GM21576 (cell line): ENCODE data around the gene RASA3.
A peak's percentile ranks its signal among the peaks of the same experiment; 100 is the strongest.

ENCODE experiments used
- ATAC-seq: cut with Tn5 transposase; IDR thresholded peaks from one replicate; pipeline ENCODE4 v1.9.1; 2021; ENCODE audit warnings: mild to moderate bottlenecking, moderate library complexity; ENCODE audit not compliant: unreplicated experiment

Gene RASA3

DNA sequence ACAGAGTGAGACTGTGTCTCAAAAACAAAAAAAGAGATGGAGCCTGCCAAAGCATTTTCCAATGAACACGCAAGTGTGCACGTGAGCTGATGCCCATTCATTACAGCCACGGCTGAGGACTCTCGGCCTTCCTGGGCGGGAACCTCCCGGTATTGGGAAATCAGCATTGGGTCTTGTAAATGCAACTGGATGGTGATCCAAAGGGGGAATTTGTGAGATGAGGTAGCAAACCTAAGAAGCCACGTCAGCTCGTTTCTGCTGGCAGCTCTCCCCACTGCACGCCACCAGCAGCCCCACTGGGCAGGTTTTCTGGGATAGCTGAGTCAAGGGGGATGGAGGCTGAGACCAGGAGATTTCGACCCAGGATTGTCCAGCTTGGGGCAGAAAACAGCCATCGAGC, 170.0 kb downstream of the RASA3 start:
- no peak for ATAC-seq

DNA sequence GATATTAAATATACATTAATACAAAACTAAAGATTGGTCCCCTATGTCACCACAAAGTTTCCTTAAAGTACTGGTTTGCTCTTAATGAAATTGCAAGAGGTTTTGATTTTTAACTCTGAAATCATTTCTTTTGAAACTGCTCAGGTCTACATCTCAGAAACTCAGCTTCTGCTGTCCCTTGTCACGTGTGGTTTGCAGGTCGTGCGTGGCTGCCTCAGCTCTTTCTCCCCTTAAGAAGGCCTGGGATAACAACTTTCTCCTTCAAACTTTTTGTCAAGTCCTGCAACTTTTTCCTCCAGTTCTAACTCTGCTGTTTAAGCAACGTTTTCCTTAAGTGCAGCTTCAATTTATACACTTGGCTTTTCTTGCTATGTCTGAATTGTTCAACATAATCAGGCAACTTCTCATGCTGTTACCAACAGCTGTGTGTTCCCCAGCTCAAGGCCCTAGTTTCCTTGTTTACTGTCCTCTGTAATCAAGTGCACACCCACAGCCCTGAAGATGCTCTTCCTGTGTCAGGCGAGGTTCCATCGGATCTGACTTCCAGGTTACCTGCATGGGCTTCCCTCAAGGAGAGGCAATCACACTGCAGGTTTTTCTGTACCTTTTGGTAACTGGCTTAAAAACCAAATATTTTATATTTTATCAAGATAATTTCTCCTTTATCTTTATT, 172.0 kb downstream of the RASA3 start:
- ATAC-seq: no peak

DNA sequence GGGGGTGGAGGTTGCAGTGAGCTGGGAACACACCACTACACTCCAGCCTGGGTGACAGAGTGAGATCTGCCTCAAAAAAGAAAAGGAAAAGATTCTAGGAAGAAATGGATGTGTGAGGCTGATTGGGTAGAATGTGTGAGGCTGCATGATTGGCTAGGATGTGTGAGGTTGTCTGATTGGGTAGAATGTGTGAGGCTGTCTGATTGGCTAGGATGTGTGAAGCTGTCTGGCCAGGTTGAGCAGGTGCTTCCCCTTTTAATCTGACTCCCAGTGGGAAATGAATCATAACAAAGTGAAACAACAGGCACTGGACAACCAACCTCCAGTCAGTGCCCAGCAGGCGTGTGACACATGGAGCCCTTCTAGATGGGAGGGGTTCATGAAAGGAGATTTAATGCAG, 173.2 kb downstream of the RASA3 start:
- ATAC-seq: no peak

DNA sequence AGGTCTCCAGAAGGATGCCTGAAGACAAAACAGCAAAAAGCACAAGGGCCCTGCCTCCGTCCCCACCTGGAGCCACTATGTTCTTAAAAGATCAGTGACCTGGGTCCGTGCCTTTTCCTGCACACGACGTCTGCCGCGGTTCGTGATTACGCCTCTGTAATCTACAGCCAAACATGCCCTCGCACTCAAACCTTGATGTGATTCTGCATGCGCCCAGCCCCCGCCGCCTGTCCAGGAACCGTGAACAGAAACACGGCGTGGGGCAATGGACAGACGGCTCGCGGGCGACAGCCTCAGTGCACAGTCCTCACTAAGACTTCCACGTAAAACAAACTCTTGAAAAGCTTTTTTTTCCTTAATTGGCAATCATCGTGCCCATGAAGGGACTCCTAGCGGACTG, 174.1 kb downstream of the RASA3 start:
- no peak for ATAC-seq

DNA sequence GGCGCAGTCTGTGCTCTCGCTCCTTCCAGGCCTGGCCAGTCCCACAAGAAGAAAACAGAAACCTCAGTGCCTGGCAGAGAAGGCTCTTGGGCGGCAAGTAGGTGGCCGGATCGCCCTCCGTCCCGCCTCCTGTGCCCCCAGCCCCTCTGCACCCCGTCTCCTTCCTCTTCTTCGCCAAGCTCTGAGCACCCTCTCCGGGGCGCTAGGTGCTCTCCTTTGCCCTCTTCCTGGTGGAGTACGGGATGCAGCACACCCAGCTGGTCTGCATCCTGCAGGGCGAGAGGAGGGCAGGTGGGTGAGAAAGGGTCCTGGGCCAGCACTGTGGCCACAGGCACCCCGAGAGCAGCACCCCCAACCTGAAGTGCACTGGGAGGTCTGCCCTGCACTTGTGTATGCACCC, 175.9 kb downstream of the RASA3 start:
- no peak for ATAC-seq

DNA sequence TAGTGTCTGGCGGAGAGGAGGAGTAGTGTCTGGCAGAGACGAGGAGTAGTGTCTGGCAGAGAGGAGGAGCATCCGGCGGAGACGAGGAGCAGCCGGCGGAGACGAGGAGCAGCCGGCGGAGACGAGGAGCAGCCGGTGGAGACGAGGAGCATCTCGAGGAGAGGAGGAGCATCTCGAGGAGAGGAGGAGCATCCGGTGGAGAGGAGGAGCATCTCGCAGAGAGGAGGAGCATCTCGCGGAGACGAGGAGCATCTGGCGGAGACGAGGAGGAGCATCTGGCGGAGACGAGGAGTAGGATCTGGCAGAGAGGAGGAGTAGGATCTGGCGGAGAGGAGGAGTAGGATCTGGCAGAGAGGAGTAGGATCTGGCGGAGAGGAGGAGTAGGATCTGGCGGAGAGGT, 176.7 kb downstream of the RASA3 start:
- no peak for ATAC-seq

DNA sequence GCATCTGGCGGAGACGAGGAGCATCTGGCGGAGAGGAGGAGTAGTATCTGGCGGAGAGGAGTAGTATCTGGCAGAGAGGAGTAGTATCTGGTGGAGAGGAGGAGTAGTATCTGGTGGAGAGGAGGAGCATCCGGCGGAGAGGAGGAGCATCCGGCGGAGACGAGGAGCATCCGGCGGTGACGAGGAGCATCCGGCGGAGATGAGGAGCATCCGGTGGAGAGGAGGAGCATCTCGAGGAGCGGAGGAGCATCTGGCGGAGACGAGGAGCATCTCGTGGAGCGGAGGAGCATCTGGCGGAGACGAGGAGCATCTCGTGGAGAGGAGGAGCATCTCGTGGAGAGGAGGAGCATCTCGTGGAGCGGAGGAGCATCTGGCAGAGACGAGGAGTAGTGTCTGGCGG, 177.2 kb downstream of the RASA3 start:
- ATAC-seq: no peak

DNA sequence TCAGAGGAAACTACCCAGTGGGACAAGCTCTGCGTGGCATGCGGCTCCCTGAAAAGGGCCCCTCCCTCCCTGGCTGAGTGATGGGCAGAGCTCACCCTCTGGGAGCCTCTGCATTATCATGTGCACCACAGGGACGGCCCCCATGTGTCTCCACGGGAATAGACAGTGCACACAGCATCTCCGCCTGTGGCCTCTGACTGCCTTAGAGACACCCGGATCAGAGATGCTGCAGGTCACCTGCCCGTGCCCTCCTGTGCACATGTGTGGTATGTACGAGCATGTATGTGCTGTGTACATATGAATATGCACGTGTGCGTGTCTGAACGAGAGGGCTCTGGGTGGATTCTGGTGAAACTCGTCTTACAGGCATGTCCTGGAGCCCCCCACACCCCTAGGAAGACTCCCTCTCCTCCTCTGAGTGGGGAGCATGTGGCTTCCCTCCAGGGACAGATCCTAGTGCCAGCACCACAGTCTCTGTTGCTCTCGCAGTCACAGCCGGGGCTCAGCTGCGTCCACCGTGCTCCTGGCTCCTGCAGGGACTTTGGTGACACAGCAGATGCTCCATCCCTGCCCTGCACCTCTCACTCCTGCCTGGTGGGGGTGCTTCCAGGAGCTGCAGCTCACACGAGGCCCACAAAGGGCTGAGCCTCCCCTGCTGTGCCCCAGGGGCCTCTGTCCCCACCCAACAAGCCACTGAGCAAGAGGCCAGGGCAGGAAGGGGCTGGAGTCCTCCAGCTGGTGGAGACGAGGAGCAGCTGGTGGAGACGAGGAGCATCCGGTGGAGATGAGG, 178.2 kb downstream of the RASA3 start:
- no peak for ATAC-seq

DNA sequence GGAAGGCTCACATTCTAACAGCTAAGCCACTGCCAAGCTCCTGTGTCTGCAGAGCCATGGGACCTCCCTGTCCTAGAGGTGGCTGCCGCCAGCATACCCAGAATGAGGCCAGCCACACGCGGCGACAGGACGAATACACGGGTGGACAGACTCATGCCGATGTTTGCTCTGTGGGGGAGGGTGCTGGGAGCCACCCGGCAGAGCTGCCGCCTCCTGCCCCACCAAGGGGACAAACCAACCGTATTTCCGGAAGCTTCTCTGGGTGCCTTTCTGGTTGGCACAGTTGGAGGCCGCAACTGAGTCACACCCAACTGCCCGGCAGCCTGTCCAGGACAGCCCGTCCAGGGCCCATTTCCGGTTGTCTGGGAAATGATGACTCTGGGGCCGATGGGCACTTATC, 178.9 kb downstream of the RASA3 start:
- no peak for ATAC-seq

DNA sequence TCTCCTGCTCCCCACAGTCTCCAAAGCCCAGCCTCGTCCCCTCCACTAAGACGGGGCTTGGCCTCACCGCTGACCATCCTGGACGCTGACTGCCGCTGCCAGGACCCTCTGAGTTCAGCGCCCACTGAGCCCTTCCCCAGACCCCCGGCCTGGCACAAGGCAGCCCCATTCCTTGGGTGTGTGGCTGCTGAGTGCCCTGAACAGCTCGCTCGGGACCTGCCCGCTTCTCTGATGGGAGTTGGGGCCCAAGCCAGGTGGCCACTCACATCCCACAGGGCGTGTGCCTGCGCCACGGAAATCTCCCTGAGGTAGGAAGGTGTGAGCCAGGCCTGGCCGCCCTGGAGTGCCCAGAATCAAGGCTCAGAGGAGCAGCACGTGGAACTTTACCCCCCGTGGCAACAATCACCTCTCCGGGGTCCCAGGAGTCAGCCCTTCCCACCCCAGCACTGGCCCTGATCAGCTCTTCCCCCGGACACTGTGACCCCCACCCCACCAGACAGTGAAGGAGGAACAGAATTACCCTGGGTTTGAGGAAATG, 179.4 kb downstream of the RASA3 start:
- ATAC-seq: no peak

DNA sequence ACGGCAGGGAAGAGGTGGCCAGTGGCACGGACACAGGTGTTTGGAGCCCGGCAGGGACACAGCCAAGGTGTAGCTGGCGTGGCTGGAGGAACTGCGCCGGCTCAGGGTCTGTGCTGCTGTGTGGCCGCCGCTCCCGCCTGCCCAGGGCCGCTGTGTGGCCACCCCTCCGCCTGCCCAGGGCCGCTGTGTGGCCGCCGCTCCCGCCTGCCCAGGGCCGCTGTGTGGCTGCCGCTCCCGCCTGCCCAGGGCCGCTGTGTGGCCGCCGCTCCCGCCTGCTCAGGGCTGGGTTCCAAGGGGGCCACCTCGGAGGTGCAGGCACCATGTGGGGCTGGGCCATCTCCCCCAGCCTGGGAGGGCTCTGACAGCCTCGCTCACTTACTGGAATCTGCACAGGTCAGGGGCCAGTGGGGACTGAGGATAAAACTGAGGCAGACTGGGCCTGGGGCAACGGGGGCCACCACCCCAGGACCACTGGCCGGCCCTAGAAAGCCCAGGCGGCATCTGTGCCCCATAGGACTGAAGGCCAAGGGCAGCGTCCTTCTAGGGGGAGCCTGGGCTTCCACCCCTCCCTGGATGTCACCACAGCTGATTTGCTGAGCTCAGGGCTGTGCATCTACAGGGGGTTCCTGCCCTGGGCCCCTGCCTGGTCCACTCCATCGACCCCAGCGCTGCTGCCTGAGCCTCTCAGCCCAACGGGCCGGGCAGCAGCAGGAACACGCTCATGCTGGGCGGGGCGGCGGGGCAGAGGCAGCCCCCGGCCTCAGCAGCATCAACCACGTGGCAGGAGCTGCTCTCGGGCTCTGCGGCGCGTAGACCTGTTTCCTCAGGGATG, 180.1 kb downstream of the RASA3 start:
- ATAC-seq: no peak

DNA sequence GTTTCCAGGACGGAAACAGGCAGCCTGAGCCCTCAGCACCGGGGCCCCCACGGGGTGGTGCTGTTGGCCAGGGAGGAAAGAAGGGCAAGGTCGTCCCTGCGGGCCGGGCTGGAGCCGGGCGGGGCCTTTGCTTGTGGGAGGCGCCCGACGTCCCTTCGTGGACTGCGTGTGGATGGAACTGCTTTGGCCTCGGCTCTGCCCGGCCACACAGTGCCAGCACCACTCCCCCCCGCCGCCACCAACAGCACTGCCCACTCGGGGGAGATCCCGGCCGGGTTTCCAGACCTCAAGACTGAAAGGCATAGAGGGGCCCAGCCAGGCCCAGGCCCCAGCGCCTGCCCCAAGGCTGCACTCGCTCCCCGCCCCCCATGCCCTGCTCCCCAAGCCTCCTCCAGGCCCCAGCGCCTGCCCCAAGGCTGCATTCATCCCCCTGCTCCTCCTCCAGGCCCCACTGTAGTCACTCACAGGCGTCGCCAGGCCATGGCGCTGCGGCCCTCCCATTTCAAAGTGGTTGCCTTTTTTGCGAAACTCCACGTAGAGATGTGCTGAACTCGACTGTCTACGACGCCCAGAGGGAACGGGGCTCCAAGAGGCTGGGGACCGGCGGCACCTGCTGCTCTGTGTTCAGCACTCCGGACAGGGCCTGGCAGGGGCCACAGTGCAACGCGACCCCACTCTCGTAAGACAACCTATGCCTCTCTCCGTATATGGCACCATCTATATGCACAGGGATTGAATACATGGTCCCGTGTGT, 181.0 kb downstream of the RASA3 start:
- ATAC-seq: peak; percentile 66

DNA sequence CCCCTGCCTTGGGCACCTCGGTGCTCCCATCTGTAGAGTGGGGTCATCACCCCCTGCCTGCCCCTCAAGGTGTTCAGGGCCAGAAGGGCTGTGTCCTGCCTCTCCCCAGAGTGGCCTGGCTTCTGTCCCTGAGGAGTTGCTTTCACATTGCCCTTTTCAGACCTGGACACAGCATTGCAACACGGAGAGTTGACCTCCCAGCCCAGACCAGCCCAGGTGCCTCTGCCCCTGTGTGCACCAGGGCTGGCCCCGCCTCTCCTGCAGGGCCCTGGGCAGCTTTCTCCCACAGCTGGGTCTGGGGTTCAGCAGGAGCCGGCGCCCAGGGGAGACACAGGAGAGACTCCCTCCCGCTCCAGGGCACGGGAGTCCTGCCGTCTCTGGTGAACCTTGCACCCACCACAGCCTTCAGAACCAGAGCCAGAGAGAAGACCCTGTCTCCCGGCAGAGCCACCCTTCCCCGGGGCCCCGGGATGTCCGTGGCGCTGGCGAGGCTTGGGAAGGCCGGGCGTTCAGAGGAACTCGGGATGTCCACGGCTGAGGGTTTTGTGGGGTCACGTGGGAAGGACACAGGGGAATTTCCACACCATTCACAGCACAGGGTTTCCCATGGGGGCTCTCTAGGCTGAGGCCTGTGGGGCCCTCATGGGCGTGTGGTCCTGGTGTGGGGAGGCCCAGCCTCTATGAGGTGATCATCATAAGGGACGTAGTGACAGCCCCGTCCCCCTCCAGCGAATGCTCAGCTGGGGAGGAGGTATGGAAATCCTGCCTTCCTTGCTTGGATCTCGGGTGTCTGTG, 181.8 kb downstream of the RASA3 start:
- no peak for ATAC-seq

DNA sequence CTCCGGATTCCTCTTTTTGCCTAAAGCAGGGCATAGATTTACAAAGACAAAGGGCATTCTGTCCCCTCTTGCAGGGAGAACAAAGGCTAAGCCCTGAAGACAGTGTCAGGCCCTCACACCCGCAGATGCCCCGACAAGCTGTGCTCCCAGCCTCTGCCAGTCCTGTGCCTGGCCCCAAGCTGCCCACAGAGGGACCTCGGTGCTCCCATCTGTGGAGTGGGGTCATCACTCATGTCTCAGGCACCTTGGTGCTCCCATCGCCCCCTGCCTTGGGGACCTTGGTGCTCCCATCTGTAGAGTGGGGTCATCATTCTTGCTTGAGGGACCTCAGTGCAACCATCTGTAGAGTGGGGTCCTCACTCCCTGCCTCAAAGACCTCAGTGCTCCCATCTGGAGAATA, 182.9 kb downstream of the RASA3 start:
- ATAC-seq: no peak

DNA sequence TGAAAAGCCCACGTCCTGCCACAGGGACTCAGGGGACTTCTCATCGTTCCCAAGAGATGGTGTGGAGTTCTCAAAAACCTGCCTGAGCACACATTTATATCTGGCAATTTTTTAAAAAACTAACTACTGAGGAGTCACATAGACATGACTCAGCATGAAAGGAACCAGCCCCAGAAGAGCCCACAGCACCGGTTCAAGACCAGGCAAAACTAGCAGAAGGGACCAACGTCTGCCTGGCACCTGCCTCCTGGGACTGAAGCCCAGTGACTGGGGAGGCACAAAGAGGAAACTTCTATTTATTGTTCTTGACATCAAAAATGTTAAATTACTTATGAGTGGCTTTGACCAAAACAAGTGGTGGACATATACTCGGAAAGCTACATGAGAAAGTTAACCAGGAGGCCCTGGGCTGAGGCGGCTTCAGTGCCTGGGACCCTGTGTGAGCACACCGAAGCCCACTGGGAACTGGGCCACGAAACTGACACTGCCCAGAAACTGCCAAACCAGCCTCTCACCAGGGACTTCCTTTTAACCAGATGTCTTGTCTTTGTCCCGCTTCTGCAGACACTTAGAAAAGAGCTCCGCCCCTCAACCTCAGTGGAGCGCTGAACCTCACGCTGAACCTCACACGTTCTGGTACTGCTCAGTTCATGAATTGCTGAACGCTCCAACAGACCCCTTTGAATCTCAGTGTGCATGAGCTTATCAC, 184.2 kb downstream of the RASA3 start:
- ATAC-seq: no peak

DNA sequence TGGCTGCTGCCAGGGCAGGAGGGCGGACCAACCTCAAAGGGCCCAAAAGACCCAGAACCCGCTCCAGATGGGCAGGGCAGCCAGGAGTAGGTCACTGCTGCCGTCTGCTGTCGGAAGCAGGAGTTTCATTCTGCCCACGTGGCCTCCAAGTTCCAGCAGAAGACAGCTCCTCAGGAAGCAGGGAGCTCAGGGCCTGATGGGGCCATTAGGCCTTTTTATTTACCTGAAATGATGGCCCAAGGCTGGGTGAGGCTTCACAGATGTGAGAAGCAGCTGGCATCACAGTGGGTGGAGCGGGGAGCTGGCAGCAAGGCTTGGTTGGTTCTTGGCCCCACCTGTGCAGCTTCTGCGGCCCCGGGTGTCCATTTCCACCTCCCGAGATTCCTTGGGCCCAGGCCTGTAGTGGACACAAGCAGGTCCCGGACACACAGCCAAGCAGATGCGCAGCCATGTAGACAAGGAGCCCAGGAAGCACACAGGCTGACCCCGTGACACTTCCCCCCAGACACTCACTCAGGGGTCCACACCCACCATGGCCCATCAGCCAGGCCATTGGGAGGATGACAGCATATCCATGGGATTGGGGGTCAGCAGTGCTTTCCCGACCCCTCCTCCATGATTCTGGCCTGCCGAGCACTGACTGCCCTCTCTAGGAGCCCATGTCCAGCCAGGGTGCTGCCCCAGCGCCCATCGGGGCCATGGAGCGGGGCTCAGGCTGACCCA, 185.0 kb downstream of the RASA3 start:
- no peak for ATAC-seq

DNA sequence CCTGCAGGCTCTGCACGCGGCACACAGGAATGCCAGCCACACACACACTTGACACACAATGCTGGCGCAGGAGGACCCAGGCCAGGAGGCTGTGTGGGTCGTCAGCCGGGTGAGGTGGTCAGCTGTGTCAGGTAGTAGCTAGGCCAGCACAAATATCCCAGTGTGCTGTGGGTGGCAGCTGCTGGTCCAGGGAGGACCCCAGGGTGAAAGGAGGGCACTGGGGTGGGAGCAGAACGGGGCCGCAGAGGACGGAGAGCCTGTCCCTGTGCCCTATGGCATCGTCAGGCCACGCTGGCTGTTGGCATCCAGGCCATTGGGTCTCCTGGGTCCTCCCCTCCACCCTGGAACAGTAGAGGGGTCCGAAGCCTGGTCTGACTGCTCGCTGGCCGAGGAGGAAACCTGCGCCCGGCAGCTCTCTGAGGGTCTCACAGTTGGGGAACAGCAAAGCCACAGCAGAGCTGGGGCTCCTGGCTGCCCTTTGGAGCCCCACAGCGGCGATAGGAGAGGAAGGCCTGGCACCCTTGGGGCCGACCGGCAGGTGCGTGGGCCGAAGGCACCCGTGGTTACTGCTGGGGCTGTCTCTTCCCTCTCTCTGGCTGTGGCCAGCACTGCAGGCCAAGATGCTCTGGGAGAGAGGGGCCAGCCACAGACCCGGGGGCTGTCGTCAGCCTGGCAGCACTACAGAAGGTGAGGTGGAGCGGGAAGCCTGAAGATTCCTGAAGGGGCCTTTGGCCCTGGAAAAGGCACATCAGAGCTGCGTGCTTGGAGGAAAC, 185.8 kb downstream of the RASA3 start:
- ATAC-seq: no peak

DNA sequence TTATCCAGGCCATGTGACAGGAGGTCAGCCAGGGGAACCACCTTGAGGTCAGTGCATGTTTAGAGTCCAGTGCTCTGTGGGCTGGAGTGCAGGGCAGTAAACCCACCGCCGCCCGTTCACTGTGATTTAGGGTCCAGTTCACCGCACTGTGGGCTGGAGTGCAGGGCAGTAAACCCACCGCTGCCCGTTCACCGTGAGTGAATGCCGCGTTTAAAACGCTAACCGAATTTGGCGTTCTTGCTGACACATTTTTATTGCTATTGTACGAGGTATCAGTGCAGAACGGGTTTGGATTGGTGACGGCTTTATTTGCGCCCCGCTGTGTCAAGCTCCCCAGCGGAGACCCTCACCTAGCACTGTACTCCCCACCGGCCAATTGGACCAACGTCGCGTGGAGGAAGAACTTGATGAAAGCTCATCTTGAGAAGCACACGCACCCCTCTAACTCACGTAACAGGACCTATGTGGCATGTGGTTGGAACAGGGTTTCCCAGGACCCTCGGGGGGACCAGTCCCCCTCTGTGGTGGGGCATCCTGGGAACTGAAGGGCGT, 186.5 kb downstream of the RASA3 start:
- no peak for ATAC-seq
